Measurements from ENCODE around the gene CSRP1.
"Not testable (repeated sequence)": the region's sequence is repeated elsewhere in the genome, so short reads cannot be mapped to it uniquely, and the experiment has no call there.

DNA sequence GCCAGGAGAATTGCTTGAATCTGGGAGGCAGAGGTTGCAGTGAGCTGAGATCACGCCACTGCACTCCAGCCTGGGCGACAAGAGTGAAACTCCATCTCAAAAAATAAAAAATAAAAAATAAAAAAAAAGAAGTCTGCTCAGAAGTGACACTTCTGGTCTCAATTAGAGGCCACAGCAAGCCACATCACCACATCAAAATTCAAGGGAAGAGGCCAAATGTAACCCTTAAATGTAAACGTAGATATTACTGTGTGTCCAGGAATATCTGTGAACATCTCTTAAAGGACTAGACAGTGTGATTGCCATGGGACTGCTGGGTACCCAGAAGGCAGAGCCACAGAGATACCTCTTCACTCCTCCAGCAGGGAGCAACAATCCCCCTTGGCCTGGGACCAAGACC, 28.3 kb downstream of the CSRP1 start:
- TF ChIP-seq, protein P1, sequence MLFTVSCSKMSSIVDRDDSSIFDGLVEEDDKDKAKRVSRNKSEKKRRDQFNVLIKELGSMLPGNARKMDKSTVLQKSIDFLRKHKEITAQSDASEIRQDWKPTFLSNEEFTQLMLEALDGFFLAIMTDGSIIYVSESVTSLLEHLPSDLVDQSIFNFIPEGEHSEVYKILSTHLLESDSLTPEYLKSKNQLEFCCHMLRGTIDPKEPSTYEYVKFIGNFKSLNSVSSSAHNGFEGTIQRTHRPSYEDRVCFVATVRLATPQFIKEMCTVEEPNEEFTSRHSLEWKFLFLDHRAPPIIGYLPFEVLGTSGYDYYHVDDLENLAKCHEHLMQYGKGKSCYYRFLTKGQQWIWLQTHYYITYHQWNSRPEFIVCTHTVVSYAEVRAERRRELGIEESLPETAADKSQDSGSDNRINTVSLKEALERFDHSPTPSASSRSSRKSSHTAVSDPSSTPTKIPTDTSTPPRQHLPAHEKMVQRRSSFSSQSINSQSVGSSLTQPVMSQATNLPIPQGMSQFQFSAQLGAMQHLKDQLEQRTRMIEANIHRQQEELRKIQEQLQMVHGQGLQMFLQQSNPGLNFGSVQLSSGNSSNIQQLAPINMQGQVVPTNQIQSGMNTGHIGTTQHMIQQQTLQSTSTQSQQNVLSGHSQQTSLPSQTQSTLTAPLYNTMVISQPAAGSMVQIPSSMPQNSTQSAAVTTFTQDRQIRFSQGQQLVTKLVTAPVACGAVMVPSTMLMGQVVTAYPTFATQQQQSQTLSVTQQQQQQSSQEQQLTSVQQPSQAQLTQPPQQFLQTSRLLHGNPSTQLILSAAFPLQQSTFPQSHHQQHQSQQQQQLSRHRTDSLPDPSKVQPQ (CRISPR knock-in tag; IDR thresholded peaks at IDR 0.05; ENCODE audit: borderline replicate concordance) = not testable (repeated sequence)
- TF ChIP-seq FOXJ2 (tag; IDR thresholded peaks at IDR 0.05); NR4A1 (CRISPR knock-in tag; IDR thresholded peaks at IDR 0.05); NR4A1 (tag; IDR thresholded peaks at IDR 0.05); JUND (IDR thresholded peaks at IDR 0.05; ENCODE audit: borderline replicate concordance, low read depth, low read length); JUND (tag; IDR thresholded peaks at IDR 0.05; ENCODE audit: borderline replicate concordance, low read depth, low read length); TCF7 (IDR thresholded peaks at IDR 0.05; ENCODE audit: borderline replicate concordance); POLR2A (conservative IDR thresholded peaks at IDR 0.05): not testable (repeated sequence)
- TF ChIP-seq, protein P2, sequence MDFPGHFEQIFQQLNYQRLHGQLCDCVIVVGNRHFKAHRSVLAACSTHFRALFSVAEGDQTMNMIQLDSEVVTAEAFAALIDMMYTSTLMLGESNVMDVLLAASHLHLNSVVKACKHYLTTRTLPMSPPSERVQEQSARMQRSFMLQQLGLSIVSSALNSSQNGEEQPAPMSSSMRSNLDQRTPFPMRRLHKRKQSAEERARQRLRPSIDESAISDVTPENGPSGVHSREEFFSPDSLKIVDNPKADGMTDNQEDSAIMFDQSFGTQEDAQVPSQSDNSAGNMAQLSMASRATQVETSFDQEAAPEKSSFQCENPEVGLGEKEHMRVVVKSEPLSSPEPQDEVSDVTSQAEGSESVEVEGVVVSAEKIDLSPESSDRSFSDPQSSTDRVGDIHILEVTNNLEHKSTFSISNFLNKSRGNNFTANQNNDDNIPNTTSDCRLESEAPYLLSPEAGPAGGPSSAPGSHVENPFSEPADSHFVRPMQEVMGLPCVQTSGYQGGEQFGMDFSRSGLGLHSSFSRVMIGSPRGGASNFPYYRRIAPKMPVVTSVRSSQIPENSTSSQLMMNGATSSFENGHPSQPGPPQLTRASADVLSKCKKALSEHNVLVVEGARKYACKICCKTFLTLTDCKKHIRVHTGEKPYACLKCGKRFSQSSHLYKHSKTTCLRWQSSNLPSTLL (IDR thresholded peaks at IDR 0.05) = not testable (repeated sequence)
